Measurements from ENCODE around the gene OPTN.
"Not testable (repeated sequence)": the region's sequence is repeated elsewhere in the genome, so short reads cannot be mapped to it uniquely, and the experiment has no call there.

The OPTN gene

DNA sequence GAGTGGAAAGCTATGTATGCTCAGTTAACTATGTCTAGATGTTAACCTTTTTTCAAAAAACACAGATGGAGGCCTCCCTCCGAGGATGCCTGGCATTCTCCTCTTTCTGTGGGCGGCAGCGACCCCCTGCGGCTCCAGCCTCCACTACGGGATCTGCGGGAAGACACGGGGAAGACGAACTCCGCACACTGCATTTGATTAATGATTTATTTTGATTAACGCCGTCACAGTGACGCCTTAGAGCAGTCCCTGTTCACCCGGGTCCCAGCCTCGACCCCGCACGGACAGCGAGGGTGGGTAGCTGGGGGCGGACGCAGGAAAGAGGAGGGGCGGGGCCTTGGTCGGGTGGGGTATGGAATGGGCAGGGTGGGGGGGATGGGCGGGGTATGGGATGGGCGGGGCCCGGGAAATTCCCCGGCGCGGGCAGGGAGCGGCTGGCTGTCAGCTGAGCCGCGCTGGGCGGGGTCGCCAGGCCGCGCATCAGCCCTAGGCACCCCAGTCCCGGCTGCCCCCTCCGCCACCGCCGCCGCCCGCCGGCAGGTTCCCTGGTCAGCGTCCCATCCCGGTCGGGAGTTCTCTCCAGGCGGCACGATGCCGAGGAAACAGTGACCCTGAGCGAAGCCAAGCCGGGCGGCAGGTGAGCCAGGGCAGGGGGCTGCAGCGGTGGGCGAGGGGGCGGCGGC is at the start of gene OPTN:
Gene OPTN, plus strand, starts transcription at position 498 of the 683 bp plus-strand sequence. CDS start 8,960 bp downstream, outside the sequence.
- DNase-seq (ENCODE audit: low read depth) = no peak

DNA sequence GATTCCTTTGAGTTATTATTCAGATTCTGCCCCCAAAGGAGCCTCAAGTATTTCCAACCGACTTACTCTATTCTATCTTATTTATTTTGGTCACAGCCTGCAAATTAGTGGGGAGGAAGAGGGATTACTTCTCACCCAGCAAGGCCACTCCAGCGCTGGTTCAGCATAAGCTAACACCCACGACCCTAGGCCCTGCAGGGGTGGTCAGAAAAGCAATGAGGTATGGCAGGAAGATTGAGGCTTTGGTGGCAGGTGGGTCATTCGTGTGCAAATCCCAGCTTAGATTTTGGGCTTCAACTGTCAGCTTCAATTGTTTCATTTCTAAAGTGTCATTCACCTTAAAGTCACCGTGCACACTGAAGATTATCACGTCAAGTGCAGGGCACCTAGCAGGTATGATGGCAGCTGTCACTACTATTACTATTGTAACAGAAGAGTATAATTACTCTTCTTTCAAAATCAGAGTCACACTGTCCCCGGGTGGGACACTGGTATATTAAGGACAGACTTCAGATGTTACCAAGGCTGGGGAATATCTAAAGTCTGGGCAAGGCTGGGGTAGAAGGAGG is 48.8 kb upstream of the OPTN start:
- no peak for DNase-seq (ENCODE audit: low read depth)

DNA sequence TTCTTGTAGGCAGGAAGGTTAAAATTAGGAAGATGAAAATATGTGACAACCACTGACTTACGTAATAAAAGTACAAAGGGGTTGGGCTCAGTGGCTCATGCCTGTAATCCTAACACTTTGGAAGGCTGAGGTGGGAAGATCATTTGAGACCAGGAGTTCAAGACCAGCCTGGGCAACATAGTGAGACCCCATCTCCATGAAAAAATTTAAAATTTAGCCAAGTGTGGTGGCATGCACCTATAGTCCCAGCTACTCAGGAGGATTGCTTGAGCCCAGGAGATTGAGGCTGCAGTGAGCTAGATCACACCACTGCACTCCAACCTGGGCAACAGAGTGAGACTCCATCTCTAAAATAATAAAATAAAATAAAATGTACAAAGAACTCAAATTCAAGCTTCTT is 46.8 kb upstream of the OPTN start:
- DNase-seq (ENCODE audit: low read depth) = not testable (repeated sequence)

DNA sequence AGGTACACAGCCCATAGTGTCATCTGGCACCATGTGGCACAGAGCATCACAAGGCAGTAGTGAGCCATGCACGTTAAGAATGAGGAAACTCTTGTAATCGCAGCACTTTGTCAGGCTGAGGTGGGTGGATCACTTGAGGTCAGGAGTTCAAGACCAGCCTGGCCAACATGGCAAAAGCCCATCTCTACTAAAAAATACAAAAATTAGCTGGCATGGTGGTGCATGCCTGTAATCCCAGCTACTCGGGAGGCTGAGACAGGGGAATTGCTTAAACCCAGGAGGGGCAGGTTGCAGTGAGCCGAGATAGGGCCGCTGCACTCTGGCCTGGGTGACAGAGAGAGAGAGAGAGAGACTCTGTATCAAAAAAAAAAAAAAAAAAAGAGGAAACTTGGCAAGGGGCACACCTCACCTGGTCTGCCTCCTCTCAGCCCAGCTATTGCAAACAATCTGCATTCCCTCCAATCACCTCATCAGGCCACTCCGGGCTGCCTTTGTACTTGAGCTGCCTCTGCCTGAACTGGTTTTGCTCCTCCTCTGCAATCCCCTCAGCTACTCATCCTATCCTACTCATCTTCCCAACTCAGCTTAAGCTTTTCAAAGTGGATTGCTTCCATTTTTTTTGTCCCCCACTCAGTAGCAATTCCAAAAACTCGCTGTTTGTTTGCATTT is 46.0 kb upstream of the OPTN start:
- no peak for DNase-seq (ENCODE audit: low read depth)

DNA sequence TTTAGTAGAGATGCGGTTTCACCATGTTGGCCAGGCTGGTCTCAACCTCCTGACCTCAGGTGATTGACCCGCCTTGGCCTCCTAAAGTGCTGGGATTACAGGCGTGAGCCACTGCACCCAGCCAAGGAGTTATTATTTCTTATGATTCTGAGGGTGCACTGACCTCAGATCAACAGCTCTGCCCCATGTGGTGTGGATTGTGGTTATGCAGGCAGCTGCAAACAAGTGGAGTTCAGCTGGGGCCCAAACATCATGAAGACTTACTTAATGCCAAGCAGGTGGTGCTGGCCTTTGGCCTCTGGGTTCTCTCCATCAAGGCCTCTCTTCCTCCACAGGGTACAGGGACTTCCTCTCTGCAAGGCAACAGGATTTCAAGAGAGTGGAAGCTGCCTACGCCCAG is 45.1 kb upstream of the OPTN start:
- DNase-seq (ENCODE audit: low read depth) = no peak

DNA sequence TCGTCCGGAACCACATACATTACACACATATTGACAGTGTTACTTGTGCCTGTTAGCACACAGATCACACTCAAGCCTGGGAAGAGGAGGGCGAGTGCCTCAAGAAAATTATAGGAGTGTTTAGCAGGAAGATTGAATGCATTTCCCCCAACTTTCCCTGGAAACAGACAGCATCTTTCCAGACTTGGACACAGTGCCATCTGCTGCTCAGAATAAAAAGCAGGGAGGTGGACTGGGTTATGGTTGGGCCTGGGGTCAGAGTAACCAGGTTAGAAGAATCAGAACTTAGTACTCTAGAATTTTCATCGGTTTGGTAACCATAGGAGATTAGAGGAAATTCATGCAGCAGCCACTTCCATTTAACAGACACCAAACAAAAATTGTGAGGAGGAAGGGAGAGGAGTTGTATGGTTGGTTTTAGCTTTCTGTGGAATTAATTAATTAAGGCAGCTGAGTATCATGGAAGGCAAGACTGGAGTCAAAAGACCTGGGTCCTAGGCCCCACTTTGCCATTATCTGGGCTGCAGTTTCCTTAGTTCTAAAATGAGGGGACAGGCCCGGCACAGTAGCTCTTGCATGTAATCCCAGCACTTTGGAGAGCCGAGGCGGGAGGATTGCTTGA is 43.4 kb upstream of the OPTN start:
- DNase-seq (ENCODE audit: low read depth) = no peak

DNA sequence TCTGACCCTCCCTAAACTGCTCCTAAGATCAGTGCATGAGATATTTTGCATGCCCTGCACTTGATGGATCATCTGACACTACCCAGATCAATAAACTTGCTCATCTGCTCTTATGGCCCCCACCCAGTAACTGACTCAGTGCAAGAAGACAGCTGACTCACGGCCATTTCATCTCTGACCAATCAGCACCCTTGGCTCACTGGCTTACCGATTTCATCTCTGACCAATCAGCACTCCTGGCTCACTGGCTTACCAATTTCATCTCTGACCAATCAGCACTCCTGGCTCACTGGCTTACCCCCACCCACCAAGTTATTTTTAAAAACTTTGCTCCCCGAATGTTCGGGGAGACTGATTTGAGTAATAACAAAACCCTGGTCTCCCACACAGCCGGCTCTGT is 37.2 kb upstream of the OPTN start:
- DNase-seq (ENCODE audit: low read depth) = no peak

DNA sequence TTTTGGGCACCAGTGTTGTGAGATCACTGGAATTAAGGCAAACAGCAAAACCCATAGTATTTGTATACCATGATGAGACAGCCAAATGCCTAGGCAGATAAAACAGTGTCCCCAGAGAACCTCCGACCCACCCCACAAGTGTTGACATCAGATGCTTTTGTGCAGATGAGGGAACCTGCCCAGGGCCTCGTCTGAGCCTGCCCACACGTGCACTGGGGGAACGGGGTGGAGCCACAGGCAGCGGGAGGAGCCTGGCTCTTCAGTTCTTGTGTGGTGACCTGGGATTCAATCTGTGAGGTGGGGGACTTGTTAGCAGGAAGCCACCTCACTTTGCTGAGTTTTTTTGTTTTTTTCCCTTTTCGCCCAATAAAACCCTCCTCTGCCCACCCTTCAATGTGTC is 33.4 kb upstream of the OPTN start:
- no peak for DNase-seq (ENCODE audit: low read depth)

DNA sequence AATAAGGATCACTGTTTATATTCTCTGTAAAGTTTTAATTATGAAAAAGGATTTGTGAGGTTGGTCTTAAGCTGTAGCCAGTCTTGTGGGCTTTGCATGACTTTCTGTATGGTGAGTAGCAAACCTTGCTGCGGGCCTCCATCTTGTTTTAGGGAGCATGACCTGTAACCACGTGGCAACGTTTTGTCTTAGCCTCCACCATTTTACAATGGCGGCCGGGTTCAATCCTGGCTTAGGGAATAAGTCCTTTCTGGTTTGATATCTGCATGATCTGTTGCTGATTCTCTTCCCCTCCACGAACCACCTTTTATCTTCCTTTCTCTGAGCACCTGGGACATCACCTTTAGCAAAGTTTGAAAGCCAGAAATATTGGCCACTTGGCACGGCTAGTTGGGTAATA is 32.5 kb upstream of the OPTN start:
- no peak for DNase-seq (ENCODE audit: low read depth)

DNA sequence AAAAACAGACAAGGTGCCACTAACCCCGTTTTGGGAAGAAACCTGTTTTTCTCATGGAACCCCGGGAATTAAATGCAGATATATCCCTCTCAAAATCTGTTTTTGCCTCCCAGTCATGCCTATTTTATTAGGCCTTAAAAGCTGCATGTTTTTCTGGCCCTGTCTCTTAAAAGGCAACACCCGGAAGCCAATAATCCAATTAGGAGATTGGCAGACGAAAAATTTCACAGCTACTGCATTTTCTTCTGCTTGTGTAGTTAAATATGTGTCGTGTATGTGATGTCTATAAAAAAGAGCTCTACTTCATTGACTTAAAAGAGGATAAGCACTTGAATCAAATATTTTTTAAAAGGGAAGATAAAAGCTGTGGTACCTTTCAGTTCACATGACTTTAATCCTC is 31.9 kb upstream of the OPTN start:
- DNase-seq (ENCODE audit: low read depth) = no peak

DNA sequence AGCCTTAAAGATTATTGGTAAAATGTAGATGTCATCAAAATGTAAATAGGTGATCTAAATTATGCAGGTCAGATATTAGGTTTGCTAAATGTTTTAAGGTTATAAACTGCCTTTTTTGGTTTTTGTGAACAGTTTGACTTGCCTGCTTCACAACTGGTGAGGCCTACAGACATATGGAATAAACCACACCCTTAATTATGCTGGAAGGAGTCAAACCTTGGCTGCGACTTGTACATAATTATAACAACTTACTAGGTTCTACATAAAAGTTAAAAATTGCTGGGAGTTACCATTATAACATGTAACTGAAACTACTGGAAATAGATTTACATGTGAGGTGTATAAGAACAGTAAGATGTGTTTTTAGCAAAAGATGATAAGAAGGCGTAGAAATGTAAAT is 31.5 kb upstream of the OPTN start:
- no peak for DNase-seq (ENCODE audit: low read depth)

DNA sequence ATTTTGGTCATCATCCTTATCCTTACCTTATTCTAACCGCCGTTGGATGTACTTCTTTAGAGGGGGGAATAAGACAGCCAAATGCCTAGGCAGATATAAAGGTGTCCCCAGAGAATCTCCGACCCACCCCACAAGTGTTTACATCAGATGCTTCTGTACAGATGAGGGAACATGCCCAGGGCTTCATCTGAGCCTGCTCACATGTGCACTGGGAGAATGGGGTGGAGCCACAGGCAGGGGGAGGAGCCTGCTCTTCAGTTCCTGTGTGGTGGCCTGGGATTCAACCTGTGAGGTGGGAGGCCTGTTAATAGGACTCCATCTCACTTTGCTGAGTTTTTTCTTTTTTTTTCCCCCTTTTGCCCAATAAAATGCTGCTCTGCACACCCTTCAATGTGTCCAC is 27.6 kb upstream of the OPTN start:
- DNase-seq (ENCODE audit: low read depth) = no peak

DNA sequence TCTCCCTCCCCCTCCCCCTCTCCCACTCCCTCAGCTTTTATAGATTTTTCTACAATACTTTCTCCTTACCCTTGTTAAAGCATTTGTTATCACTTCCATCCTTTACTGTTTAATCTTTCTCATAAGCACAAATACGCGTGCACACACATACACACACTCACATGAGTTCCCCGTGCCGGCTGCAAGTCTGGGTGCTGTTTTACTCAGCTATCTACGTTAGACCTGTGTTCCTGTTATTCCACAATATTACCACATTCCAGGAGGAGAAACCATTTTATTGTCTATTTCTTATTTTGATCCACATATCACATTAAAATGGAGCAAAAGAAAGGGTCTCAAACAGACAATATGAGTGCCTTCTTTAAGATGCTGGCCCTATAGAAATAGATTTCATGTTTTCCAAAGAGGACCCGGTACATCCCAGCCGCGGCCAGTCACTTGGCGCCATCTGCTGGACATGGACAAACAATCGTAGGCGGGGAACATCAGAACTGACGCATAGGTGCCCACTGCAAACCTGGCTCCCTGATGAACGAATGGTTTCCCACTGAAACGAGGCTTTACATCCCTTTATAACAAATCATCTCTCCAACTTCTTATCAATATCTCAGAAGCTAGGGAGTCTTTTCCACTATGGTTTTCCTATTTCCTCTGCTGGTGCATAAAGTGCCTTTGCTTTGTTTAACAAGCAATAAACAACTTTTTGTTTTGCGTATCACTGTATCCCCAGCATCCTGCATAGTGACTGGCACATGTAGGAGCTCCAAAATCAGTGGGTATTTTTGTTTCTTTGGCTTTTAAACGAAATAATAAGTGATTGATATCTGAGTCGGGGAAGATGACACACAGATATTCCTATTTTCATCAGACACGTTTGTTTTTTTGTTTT is 25.2 kb upstream of the OPTN start:
- no peak for DNase-seq (ENCODE audit: low read depth)

DNA sequence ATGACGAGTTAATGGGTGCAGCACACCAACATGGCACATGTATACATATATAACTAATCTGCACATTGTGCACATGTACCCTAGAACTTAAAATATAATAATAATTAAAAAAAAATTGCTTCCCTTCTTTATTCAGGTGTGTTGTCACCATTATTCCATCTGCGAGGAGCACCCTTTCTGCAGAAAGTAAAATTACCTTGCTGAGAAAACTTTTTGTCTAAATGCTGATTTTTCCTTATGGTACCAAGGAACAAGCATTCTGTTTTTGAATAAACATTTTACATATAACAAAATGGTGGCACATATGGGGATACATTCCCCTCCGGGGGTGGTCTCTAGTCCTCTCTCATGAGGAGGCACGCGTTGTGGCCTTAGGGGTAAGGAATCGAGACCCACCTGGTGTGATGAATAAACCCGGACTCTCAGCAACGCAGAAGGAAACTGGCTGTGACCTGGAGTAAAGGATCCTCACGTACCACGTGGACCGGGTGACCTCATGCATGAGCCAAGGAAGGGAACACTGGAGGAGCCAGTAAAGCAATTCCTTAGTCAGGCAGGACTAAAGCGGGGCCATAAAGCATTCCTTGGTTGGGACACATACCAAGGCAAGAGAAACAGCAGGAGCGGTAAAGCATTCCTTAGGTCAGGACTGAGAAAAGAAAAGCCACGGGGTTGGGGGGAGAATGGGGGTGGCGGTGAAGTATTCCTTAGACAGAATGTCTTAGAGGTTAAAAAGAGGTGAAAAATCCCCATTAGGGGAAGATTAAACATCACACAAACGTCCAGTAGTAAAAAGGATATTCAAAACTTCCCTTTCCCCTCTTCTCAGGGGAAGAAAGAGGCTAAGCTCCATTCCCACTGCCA is 20.8 kb upstream of the OPTN start:
- no peak for DNase-seq (ENCODE audit: low read depth)

DNA sequence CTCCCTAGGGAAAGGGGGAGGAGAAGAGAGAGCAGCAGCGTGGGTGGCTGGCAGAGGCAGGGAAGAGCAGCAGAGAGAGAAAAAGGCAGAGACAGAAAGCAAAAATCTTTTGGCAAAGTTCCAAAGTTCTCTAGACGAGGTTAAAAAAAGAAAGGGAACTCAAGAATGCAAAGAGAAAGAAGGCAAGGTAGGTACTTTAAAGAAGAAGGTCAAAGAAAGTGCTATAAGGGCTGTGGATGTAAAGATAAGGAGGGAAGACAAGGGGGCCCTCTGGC is 20.2 kb upstream of the OPTN start:
- DNase-seq (ENCODE audit: low read depth) = no peak

DNA sequence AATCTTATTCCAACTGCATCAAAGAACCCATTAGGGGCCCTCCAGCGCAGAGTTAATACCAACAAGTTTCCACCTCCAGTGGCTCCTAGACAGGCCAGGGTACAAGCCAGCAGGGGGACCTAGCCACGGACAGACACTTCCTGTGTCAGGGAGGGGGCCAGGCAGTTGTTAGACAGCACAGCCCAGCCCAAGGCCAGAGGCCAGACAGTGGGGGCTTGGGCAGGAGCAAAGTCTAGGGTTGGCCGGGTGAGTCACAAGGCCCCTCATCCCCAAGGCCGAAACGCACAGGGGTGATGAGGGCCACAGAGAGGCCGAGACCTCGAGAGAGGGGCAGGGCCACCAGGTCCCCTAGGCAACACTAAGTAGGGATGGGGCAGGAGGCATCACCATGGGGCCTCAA is 19.3 kb upstream of the OPTN start:
- DNase-seq (ENCODE audit: low read depth) = no peak

DNA sequence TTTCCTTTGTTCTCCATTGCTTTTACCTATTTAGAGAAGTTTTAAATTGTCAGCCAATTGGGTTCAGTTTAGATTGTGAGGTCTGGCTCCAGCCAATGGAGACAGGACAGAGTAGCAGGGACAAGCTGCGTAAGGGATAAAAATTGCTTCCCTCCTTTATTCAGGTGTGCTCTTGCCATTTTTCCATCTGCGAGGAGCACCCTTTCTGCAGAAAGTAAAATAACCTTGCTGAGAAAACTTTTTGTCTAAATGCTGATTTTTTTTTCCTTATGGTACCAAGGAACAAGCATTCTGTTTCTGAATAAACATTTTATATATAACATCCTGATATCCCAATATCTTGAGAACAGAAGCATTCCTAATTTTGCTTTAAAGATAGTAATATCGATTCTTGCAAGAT is 16.3 kb upstream of the OPTN start:
- not testable (repeated sequence) for DNase-seq (ENCODE audit: low read depth)

DNA sequence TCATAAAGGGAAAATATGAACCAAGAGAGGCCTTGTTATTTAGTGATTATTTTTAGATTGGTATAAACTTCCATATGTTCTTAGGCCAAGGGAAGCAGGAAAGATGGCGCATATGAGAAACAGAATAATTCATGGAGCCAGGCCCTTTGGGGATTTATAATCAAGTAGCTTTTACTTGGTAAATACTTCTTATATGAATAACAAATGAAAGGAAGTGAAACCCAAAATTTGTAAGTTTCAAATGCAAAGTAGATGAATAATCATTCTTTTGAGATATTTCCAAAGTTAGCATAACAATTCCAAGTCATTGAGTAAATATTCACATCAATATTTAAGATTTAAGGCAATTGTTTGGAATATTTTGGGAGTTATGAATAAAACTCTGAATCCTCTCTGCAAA is 13.9 kb upstream of the OPTN start:
- no peak for DNase-seq (ENCODE audit: low read depth)

DNA sequence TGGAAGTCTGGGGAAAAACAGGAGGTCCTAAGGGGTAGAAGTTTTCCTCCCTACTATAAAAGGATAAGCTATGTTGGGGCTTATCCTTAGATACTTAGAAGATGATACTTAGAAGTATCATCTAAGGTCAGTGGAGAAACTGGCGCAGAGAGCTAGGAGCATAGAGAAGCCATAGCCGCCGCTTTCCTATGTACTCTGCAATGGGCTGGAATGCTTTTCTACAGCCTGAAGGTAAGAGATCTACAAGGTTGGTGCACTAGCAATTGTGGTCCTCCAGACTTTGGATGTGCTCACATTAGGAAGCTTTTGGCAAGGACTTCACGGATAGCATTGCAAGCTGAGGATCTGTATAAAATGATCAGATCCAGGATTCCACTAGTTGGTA is 12.4 kb upstream of the OPTN start:
- DNase-seq (ENCODE audit: low read depth) = no peak

DNA sequence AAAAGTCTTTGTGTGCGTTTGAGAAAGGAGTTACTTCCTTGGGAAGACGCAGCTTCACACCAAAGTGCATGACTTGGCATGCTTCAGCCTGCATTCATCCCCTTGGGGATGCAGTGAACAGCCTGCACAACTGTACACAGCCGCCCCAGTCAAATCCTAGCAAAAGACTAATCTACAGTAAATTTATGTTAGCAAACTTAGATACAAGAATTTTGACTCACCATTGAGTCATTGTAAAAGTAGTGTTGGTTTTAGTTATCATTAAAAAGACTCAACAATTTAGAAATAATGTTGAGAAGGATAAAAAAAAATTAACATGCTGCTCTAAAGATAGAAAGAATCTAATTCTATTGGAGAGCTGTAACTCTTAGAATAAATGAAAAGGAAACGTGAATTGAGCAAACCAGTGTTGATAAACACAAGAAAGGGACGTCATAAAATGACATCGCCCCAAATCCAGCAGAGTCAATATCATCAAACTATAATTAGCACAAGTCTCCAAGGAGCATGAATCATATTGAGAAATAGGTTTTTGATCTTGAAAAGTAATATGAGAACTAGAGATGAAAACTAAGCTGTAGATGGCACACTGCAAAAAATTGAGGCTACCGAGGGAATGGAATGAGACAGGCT is 11.9 kb upstream of the OPTN start:
- DNase-seq (ENCODE audit: low read depth) = no peak

DNA sequence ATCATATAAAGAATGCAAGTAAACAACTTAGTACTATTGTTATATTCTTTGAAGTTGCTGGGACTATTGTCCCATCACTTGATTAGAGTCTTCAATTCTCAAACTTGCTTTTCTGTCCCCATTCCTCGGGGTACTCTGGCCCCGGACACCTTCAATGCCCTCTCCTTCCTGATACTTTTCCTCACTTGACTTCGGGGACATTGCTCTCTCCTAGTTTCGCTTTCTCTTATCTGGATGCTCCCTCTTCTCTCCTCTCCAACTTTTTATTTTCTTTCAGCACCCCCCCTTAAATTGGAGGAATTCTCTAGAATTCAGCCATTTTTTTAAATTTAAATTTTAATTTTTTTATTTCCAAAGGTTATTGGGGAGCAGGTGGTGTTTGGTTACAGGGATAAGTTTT is 10.6 kb upstream of the OPTN start:
- no peak for DNase-seq (ENCODE audit: low read depth)

Measured in HS-27A (cell line).